Osteoblast (primary cell): ENCODE results near the gene TYMP. TPM values are rescaled to one million over a fixed set of nuclear protein-coding genes. Genes with fewer than 3 reads are reported as not detected.

Experiments used
- DNase-seq: peaks from one replicate; pipeline ENCODE4 v3.0.0; 2011; ENCODE audit warnings: low spot score, mixed read lengths; ENCODE audit not compliant: insufficient read length; ENCODE audit errors: missing footprints
- H2AFZ ChIP-seq: 2 replicates; pipeline ENCODE4 v1.6.0; 2011; ENCODE audit warnings: mild to moderate bottlenecking, low read length
- H3K27ac ChIP-seq: 2 replicates; pipeline ENCODE4 v1.5.1; 2011; ENCODE audit warnings: mild to moderate bottlenecking, low read depth, low read length, moderate library complexity
- H3K27me3 ChIP-seq: 2 replicates; pipeline ENCODE4 v1.6.0; 2012; ENCODE audit warnings: mild to moderate bottlenecking, control low read depth, inconsistent platforms, low read length, moderate library complexity; ENCODE audit not compliant: insufficient read depth
- H3K36me3 ChIP-seq: 2 replicates; pipeline ENCODE4 v1.5.1; 2011; ENCODE audit warnings: mild to moderate bottlenecking, low read length, control low read depth, moderate library complexity; ENCODE audit not compliant: insufficient read depth
- H3K4me1 ChIP-seq: 2 replicates; pipeline ENCODE4 v1.5.1; 2011; ENCODE audit warnings: mild to moderate bottlenecking, low read length, control low read depth, moderate library complexity; ENCODE audit not compliant: insufficient read depth
- H3K4me2 ChIP-seq: 2 replicates; pipeline ENCODE4 v1.6.0; 2011; ENCODE audit warnings: mild to moderate bottlenecking, low read length; ENCODE audit not compliant: insufficient read depth
- H3K4me3 ChIP-seq: fragments of 200-600 bp; sonication (generic); 3 replicates; pipeline ENCODE4 v1.5.1; 2012; ENCODE audit warnings: mild to moderate bottlenecking, low read length, inconsistent platforms; ENCODE audit not compliant: insufficient read depth
- H3K79me2 ChIP-seq: 2 replicates; pipeline ENCODE4 v1.6.0; 2012; ENCODE audit warnings: mild to moderate bottlenecking, low read length, control low read depth, inconsistent platforms; ENCODE audit not compliant: insufficient read depth
- H3K9me3 ChIP-seq: 2 replicates; pipeline ENCODE4 v1.5.1; 2011; ENCODE audit warnings: low read depth, low read length, control low read depth
- H4K20me1 ChIP-seq: 2 replicates; pipeline ENCODE4 v1.6.0; 2012; ENCODE audit warnings: mild to moderate bottlenecking, low read length, control low read depth; ENCODE audit not compliant: insufficient read depth
- CTCF ChIP-seq: IDR thresholded peaks from 2 replicates; pipeline ENCODE4 v1.5.1; 2011; ENCODE audit warnings: mild to moderate bottlenecking, low read depth, low read length, moderate library complexity; ENCODE audit errors: extremely low read depth
- total RNA-seq: library from RNA; depleted of rRNA; stranded (reverse); fragments of >200 nt; gene quantifications from 2 replicates; pipeline ENCODE4 v1.2.3, GENCODE V29; 2012

The TYMP gene
- total RNA-seq, 1 donor = 30.0 TPM

GRCh38 chr22:50482107-50483074 lies 47.4 kb downstream of the TYMP start:
- peaks cover 13% of the 10 kb centered on the region for H3K27me3 ChIP-seq
- H3K4me3 ChIP-seq = peak overlapping the region; percentile 65
- H3K36me3 ChIP-seq = no peaks in the 10 kb centered on the region
- no peaks in the 10 kb centered on the region for H3K79me2 ChIP-seq
- DNase-seq = no peak
- no peak overlapping the region for H3K27ac ChIP-seq
- H3K4me1 ChIP-seq = no peaks in the 10 kb centered on the region
- no peaks in the 10 kb centered on the region for H4K20me1 ChIP-seq
- no peaks in the 10 kb centered on the region for H3K9me3 ChIP-seq
- peak overlapping the region; percentile 24 for H3K4me2 ChIP-seq
- H2AFZ ChIP-seq = peak overlapping the region; percentile 59
- no peak for TF ChIP-seq CTCF

GRCh38 chr22:50481440-50482106 lies 48.2 kb downstream of the TYMP start, which contains the start of gene ADM2:
TSS of gene ADM2 (plus strand) at chr22:50481543. CDS start at chr22:50481848, 305 bp downstream.
- H3K4me3 ChIP-seq = peak within 1 kb of the TSS; percentile 65
- no peaks in the 10 kb centered on the region for H3K4me1 ChIP-seq
- no peak within 1 kb of the TSS for H3K27ac ChIP-seq
- H3K9me3 ChIP-seq = no peaks in the 10 kb centered on the region
- H3K36me3 ChIP-seq = no peaks in the 10 kb centered on the region
- peak within 1 kb of the TSS; percentile 24 for H3K4me2 ChIP-seq
- peaks cover 13% of the 10 kb centered on the region for H3K27me3 ChIP-seq
- peak; percentile 97 for DNase-seq
- TF ChIP-seq CTCF = no peak
- no peaks in the 10 kb centered on the region for H4K20me1 ChIP-seq
- peak within 1 kb of the TSS; percentile 59 for H2AFZ ChIP-seq
- H3K79me2 ChIP-seq = no peaks in the 10 kb centered on the region

GRCh38 chr22:50481045-50481439 lies 48.8 kb downstream of the TYMP start:
- no peaks in the 10 kb centered on the region for H3K4me1 ChIP-seq
- H3K9me3 ChIP-seq = no peaks in the 10 kb centered on the region
- peak overlapping the region; percentile 23 for H3K4me2 ChIP-seq
- H2AFZ ChIP-seq = no peak overlapping the region
- peaks cover 13% of the 10 kb centered on the region for H3K27me3 ChIP-seq
- H3K27ac ChIP-seq = no peak overlapping the region
- H3K4me3 ChIP-seq = peak overlapping the region; percentile 65
- no peaks in the 10 kb centered on the region for H4K20me1 ChIP-seq
- no peaks in the 10 kb centered on the region for H3K36me3 ChIP-seq
- no peak for DNase-seq
- H3K79me2 ChIP-seq = no peaks in the 10 kb centered on the region
- TF ChIP-seq CTCF = no peak

GRCh38 chr22:50479721-50480120 lies 50.1 kb downstream of the TYMP start:
- no peak overlapping the region for H3K4me2 ChIP-seq
- no peaks in the 10 kb centered on the region for H3K36me3 ChIP-seq
- peaks cover 13% of the 10 kb centered on the region for H3K27me3 ChIP-seq
- no peaks in the 10 kb centered on the region for H3K79me2 ChIP-seq
- H3K4me3 ChIP-seq = no peak overlapping the region
- no peak overlapping the region for H2AFZ ChIP-seq
- no peaks in the 10 kb centered on the region for H3K9me3 ChIP-seq
- DNase-seq = no peak
- no peak for TF ChIP-seq CTCF
- no peak overlapping the region for H3K27ac ChIP-seq
- peaks cover 6% of the 10 kb centered on the region for H3K4me1 ChIP-seq
- H4K20me1 ChIP-seq = no peaks in the 10 kb centered on the region
